Measurements from ENCODE around the gene FAM131A.

DNA sequence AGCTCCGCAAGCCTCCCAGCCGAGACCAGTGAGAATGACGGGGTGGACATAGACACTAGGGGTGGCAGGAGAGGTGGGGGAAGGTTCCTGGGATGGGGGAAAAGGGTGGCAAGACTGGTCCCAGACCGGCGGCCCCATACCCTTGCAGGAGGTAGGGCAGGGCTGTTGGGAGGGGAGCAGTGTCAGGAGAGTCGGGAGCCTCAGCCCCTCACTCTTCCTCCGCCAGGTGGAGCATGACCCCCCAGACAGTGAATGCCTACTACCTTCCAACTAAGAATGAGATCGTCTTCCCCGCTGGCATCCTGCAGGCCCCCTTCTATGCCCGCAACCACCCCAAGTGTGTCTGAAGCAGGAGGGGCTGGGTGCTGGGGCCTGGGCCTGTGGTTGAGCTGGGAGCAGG is 47.1 kb upstream of the FAM131A start:
- no peak for TF ChIP-seq POLR2A (IDR thresholded peaks at IDR 0.05; ENCODE audit: low read depth, low read length)
- no peak for TF ChIP-seq TAF1 (IDR thresholded peaks at IDR 0.05; ENCODE audit: low read depth, low read length)
- no peak for TF ChIP-seq POLR2AphosphoS5 (IDR thresholded peaks at IDR 0.05; ENCODE audit: low read depth, low read length)
- no peak for TF ChIP-seq POU2F2 (IDR thresholded peaks at IDR 0.05; ENCODE audit: low read depth, low read length)

Data from GM12891 (cell line).